NCI-H146 treated with DMSO at 0.1 percent for 48 hours (cell line): ENCODE data around the gene ZNF619.
A peak's percentile ranks its signal among the peaks of the same experiment; 100 is the strongest.

Source experiments
- DNase-seq: peaks from one replicate; lab custom pipeline; 2025; ENCODE audit not compliant: unreplicated experiment; lab: John Stamatoyannopoulos, UW

ZNF619 gene

DNA sequence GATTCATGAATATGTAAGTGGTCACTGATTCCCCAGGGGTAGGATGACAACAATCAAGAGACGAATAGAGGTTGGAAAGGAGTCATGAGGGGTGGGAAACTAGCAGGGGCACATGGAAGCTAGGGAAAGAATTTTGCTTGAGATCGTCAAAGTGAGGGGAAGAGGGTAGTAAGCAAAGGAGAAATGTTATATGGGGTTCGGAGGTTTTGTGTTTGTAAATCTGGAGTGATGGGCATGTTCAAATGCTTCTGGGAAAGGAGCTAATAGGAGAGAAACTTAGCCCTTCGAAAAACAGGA is 11.9 kb upstream of the ZNF619 start:
- no peak for DNase-seq

- DNase-seq, result no peak
These were observed 11.5 kb upstream of the ZNF619 start for GRCh38 chr3:40465456-40465855.

- DNase-seq, result no peak
These were observed 8.9 kb upstream of the ZNF619 start for GRCh38 chr3:40468018-40468417.

DNA sequence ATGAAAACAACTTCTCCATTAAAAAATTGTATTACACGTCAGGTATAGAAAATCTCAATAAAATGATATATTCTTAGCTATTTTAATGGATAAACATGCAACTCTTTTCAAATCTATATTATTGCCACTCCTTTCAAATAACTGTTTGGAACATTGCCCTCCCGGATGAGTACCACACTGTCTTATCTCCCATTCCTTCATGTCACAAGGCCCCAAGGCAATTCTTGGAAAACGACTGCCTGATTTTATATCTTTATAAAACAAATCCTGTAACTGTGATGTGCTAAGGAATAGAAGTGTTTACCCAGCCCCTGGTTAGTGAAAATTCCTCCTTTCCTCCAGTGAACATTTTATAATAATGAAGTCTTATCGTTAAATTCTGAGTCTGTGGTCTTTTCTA is 6.2 kb upstream of the ZNF619 start:
- no peak for DNase-seq

- DNase-seq, result no peak
These were observed 744 bp downstream of the ZNF619 start for GRCh38 chr3:40477666-40478065.

- DNase-seq, result no peak
These were observed 10.2 kb downstream of the ZNF619 start for GRCh38 chr3:40487172-40487571.

DNA sequence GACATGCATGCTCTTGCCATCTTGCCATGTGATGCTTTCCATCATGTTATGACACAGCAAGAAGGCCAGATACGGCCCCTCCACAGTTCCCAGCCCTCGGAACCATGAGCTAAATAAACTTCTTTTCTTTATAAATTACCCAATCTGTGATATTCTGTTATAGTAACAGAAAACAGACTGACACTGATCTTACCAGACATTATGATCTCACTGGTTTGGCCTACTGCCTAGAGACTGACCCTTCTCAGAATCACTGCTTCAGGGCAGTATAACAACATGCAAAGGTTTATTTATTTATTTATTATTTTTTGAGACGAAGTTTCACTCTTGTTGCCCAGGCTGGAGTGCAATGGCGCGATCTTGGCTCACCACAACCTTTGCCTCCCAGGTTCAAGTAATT is 14.0 kb downstream of the ZNF619 start:
- no peak for DNase-seq

DNA sequence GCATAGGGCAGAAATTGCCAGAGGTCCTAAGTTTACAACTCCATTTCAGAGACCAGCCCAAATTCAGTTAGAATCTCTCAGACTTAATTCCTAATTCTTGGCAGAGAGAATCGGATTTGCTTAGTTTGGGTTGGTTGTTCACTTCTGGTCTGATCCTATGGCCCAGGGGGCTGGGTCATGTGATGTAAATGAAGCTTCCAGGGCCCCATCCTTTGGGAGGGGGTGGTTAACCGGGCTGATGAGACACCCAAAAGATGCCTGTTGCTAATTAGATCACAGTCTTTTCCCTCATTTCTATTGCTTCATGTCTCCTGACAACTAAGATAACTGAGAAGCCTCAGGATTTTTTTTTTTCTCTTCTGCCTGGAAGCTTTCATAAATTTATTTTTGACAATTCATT is 17.8 kb downstream of the ZNF619 start:
- no peak for DNase-seq

DNA sequence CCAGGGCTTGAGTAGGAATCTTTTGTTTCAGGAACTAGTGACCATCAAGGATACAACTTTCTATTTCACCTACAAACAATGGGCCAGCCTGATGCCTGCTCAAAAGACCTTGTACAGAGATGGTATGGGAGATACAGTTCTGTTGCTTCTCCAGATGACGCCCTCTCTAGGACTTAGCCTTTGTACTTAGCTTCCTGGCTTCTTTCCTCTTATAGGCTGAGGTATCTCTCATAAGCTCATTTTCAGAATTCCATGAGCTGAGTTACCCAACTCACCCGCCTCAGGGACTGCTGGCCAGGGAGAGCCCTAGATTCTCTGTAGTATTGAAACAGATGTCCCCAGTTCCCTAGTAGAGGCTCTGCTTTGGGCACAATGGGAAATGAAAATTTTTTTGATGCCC is 20.4 kb downstream of the ZNF619 start:
- DNase-seq, result no peak

- DNase-seq, result no peak
These were observed 23.0 kb downstream of the ZNF619 start for GRCh38 chr3:40499952-40500351.

- no peak for DNase-seq
These were observed 25.1 kb downstream of the ZNF619 start for GRCh38 chr3:40502034-40502433.

DNA sequence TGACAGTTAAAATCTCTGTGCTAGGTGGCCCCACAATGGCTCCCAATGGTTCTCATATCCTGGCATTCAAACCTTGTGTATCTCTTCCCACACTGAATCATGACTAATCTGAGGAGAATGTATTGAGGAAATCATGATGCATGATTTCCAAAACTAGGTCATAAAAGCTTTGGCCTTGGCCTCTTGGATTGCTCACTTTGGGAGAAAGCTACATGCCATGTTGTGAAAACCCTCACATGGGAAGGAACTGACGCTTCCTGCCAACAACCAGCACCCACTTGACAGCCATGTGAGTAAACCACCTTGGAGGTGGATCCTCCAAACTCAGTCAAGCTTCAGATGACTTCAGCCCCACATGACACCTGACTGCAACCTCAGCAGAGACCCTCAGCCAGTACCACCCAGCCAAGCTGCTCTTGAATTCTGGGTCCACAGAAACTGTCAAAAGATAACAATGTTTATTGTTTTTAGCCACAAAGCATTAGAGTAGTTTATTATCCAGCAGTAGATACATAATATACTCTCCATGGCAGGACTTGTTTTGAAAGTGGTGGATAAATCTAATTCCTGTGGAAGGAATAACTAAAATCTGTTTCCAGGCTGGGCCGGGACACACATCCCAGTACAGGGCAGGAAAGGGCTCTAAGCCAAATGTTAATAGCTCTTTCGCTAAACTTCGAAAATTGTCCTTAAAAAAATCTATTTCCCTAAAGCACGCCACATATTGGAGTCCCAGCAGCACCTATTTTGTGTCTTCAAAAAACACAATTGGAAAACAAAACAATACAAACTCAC is 27.9 kb downstream of the ZNF619 start:
- no peak for DNase-seq

DNA sequence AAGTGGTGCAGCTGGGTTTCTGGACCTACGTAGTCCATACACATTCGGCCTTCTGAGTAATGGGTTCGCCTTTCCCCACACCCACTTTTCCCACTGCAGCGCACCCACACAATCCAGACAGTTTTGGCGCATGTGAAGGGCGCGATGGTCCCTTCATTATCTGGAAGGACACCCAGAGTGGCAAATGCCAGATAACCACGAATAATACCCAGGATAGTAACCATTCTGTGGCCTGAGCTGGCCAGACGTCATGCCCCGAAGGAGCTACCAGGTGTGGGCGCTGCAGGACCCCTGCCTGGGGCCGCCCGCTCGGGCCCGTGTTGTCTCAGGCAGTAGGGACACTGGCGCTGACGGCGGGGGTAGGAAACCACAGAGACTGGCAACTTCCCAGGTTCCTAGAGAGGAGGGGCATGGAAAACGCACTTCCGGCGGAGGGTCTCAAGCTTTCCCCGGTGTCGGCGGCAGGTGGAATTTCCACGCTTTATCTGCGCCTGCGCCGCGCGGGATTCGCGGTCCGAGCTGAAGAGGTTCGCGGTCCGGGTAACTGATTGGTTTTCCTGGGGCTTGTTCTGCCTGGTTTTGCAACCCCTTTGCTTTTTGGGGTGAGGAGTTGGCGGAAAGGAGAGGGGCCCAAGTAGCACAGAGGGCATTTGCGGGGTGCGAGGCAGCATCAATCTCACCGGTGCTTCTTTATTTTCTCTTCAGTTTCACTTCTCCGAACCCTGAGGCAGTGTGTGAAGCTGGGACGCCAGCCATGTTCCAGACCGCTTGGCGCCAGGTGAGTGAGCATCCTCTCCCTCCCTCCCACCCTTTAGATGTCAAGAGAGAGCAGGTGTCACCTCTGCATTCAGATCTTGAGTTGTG is 28.9 kb downstream of the ZNF619 start, which contains the start of gene ZNF620:
TSS of gene ZNF620 (plus strand) at position 441 of the 864 bp plus-strand sequence. CDS start at position 755, 314 bp downstream.
- peak; percentile 72 for DNase-seq

DNA sequence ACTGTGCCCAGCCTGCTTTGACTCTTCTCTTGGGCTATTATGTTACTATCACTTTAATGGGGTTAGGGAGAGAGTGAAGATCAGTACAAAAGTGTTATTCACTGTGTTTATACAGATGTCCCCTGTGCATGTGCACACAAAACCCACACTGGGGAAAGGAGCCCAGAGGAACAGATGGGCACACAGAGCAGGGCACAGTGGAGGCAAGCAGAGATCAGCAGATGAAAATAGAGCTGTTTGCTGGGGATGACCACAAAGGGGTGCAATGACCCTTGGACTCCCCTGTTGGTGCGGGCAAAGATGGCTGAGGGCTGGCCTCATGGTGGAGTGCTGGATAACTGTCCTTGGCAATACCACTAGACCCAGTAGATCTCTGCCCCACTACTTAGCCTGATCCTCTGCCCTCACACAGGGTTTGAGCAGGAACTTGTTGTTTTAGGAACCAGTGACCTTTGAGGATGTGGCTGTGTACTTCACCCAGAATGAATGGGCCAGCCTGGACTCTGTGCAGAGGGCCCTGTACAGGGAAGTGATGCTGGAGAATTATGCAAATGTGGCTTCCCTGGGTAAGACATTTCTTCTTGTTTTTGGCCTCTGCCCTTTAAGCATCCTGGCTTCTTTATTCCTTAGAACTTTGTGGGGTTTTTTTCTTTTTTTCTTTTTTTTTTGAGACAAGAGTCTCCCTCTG is 34.3 kb downstream of the ZNF619 start:
- no peak for DNase-seq

GRCh38 chr3:40516201-40516600 is 39.3 kb downstream of the ZNF619 start:
- DNase-seq, result no peak

DNA sequence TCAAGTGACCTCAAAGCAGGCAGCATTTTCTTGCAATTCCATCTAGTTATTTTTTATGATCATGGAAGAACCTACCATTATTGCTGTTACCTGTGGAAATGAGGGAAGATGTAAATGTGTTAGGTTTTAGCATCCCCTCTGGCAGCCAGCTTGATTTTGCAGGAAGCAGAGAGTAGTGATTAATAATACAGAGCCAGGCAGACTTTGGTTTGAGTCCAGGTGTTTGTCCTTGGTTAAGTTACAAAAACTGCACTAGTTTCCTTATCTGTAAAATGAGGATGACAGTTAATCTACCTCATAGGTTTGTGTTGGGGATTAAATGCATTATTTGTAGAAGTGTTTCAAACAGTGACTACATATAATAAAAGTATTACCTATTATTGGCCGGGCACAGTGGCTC is 41.1 kb downstream of the ZNF619 start:
- no peak for DNase-seq

GRCh38 chr3:40518848-40519247 is 41.9 kb downstream of the ZNF619 start:
- DNase-seq, result no peak

DNA sequence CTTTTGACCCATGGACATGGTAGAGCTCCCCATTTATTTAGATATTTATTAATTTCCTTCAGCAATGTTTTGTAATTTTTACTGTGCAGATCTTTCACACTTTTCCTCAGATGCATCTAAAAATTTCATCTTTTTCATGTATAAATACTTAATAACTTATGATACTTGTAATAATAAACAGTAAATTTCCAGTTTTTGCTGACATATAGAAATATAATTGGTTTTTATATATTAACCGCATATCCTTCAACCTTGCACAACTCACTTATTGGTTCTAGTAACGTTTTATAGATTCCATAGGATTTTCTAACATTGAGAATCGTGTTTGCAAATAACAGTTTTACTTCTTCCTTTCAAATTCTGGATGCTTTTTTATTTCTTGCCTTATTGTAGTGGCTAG is 44.3 kb downstream of the ZNF619 start:
- no peak for DNase-seq

DNA sequence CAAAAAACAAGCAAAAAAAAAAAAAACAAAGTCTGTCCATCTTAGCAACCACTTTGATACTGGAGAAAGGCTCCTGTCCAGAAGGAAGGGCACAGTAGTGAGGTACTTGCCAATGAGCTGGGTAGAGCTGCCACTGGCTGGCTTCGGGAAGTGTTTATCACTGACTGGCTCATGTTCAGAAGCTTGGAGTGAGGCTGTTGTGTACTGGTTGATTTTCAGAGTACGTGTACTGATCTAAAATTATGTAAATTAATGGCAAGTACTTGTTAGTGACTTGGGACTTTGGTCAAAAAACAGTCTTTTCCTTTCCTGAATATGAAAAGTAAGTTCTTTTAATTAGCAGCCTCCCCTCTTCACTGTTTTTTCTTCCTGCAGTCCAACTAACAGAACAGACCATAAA is 46.9 kb downstream of the ZNF619 start:
- DNase-seq, result no peak

GRCh38 chr3:40524222-40524567 is 47.3 kb downstream of the ZNF619 start:
- no peak for DNase-seq

- DNase-seq, result peak; percentile 45
These were observed 47.8 kb downstream of the ZNF619 start, which contains the start of gene ZNF621 for GRCh38 chr3:40524568-40525285. Gene ZNF621 (plus strand): TSS chr3:40524960. CDS start chr3:40525841, 881 bp downstream.
